H9 (cell line): ENCODE results near the gene POU3F3. TPM values are rescaled to one million over a fixed set of nuclear protein-coding genes. Genes with fewer than 3 reads are reported as not detected.
A peak's percentile ranks its signal among the peaks of the same experiment; 100 is the strongest.

ENCODE experiments used
- DNase-seq: peaks from one replicate; pipeline ENCODE4 v3.0.0-alpha.2; 2017
- H2AFZ ChIP-seq: one replicate; pipeline ENCODE4 v1.6.1; 2013; ENCODE audit warnings: mild to moderate bottlenecking, low read length, control low read depth, moderate library complexity
- H2AK5ac ChIP-seq: 2 replicates; pipeline ENCODE4 v1.6.1; 2013; ENCODE audit warnings: low read length, control low read depth, mixed read lengths; ENCODE audit not compliant: insufficient read length
- H2BK120ac ChIP-seq: one replicate; pipeline ENCODE4 v1.6.1; 2013; ENCODE audit warnings: low read depth, mild to moderate bottlenecking, low read length, control low read depth, inconsistent platforms; ENCODE audit not compliant: poor library complexity, severe bottlenecking
- H2BK12ac ChIP-seq: 2 replicates; pipeline ENCODE4 v1.6.1; 2013; ENCODE audit warnings: low read length, control low read depth, mixed read lengths, low read depth; ENCODE audit not compliant: insufficient read length
- H2BK15ac ChIP-seq: 2 replicates; pipeline ENCODE4 v1.6.1; 2013; ENCODE audit warnings: low read depth, low read length, control low read depth
- H2BK20ac ChIP-seq: one replicate; pipeline ENCODE4 v1.6.1; 2013; ENCODE audit warnings: low read depth, mild to moderate bottlenecking, low read length, control low read depth, inconsistent platforms; ENCODE audit not compliant: poor library complexity, severe bottlenecking
- H2BK5ac ChIP-seq: 2 replicates; pipeline ENCODE4 v1.6.1; 2013; ENCODE audit warnings: low read length, control low read depth, mixed read lengths; ENCODE audit not compliant: insufficient read length
- H3K14ac ChIP-seq: 2 replicates; pipeline ENCODE4 v1.6.1; 2013; ENCODE audit warnings: low read length, control low read depth; ENCODE audit not compliant: insufficient read depth
- H3K18ac ChIP-seq: 2 replicates; pipeline ENCODE4 v1.6.1; 2013; ENCODE audit warnings: low read depth, mild to moderate bottlenecking, mixed read lengths, low read length, control low read depth; ENCODE audit not compliant: insufficient read length
- H3K23ac ChIP-seq: 2 replicates; pipeline ENCODE4 v1.6.1; 2013; ENCODE audit warnings: low read length, control low read depth, mixed read lengths, low read depth; ENCODE audit not compliant: insufficient read length
- H3K23me2 ChIP-seq: 2 replicates; pipeline ENCODE4 v1.6.1; 2013; ENCODE audit warnings: low read depth, mild to moderate bottlenecking, mixed read lengths, low read length, control low read depth; ENCODE audit not compliant: insufficient read length, poor library complexity, severe bottlenecking
- H3K27ac ChIP-seq: 2 replicates; pipeline ENCODE4 v1.5.1; 2013; ENCODE audit warnings: low read length, control low read depth, mixed read lengths, low read depth; ENCODE audit not compliant: insufficient read length
- H3K27me3 ChIP-seq: 2 replicates; pipeline ENCODE4 v1.6.1; 2013; ENCODE audit warnings: low read length, control low read depth, inconsistent platforms; ENCODE audit not compliant: insufficient read depth
- H3K4ac ChIP-seq: 2 replicates; pipeline ENCODE4 v1.6.1; 2013; ENCODE audit warnings: low read depth, mild to moderate bottlenecking, control low read depth, inconsistent platforms, low read length, moderate library complexity
- H3K4me1 ChIP-seq: 2 replicates; pipeline ENCODE4 v1.6.1; 2013; ENCODE audit warnings: low read length, control low read depth, inconsistent platforms; ENCODE audit not compliant: insufficient read depth
- H3K4me2 ChIP-seq: 2 replicates; pipeline ENCODE4 v1.6.1; 2013; ENCODE audit warnings: low read length, control low read depth, mixed read lengths; ENCODE audit not compliant: insufficient read length, insufficient read depth
- H3K56ac ChIP-seq: 2 replicates; pipeline ENCODE4 v1.6.1; 2013; ENCODE audit warnings: low read depth, mild to moderate bottlenecking, mixed read lengths, low read length, control low read depth; ENCODE audit not compliant: insufficient read length
- H3K79me1 ChIP-seq: 2 replicates; pipeline ENCODE4 v1.6.1; 2013; ENCODE audit warnings: low read depth, mild to moderate bottlenecking, moderate library complexity, low read length, control low read depth, inconsistent platforms; ENCODE audit not compliant: insufficient read depth, poor library complexity, severe bottlenecking
- H3K79me2 ChIP-seq: 2 replicates; pipeline ENCODE4 v1.6.1; 2013; ENCODE audit warnings: low read length, control low read depth, inconsistent platforms; ENCODE audit not compliant: insufficient read depth
- H3K9ac ChIP-seq: 2 replicates; pipeline ENCODE4 v1.6.1; 2013; ENCODE audit warnings: low read length, control low read depth, mixed read lengths; ENCODE audit not compliant: insufficient read length; ENCODE audit errors: extremely low read depth
- H3K9me3 ChIP-seq: one replicate; pipeline ENCODE4 v1.6.1; 2013; ENCODE audit warnings: low read depth, low read length, inconsistent platforms; ENCODE audit not compliant: control insufficient read depth
- H3T11ph ChIP-seq: one replicate; pipeline ENCODE4 v1.6.1; 2013; ENCODE audit warnings: mild to moderate bottlenecking, low read length, control low read depth, inconsistent platforms
- H4K20me1 ChIP-seq: one replicate; pipeline ENCODE4 v1.6.1; 2013; ENCODE audit not compliant: control insufficient read depth, insufficient read length, insufficient read depth
- H4K5ac ChIP-seq: 2 replicates; pipeline ENCODE4 v1.6.1; 2013; ENCODE audit warnings: low read depth, mild to moderate bottlenecking, mixed read lengths, low read length, control low read depth; ENCODE audit not compliant: insufficient read length
- H4K8ac ChIP-seq: replicated peaks from 2 replicates; pipeline ENCODE4 v1.6.1; 2013; ENCODE audit warnings: low read length, control low read depth, mixed read lengths, low read depth; ENCODE audit not compliant: insufficient read length
- H4K91ac ChIP-seq: 2 replicates; pipeline ENCODE4 v1.6.1; 2013; ENCODE audit warnings: low read depth, mild to moderate bottlenecking, moderate library complexity, mixed read lengths, low read length, control low read depth; ENCODE audit not compliant: insufficient read length
- H3K27ac Mint-ChIP-seq, 3 experiments: 2 replicates in 2 of 3; 3 replicates in 1 of 3; pipeline ENCODE4 v1.8.0; 2020 to 2021; ENCODE audit warnings: mixed read lengths in 3 of 3, mild to moderate bottlenecking in 1 of 3, moderate library complexity in 1 of 3
- H3K27me3 Mint-ChIP-seq: 2 replicates; pipeline ENCODE4 v1.8.0; 2021; ENCODE audit warnings: low read depth, mild to moderate bottlenecking, moderate library complexity, mixed read lengths
- H3K36me3 Mint-ChIP-seq, 3 experiments: 2 replicates in 2 of 3; 3 replicates in 1 of 3; pipeline ENCODE4 v1.8.0; 2020 to 2021; ENCODE audit warnings: low read depth in 3 of 3, mixed read lengths in 3 of 3; ENCODE audit not compliant: insufficient read depth in 1 of 3
- H3K4me1 Mint-ChIP-seq, 2 experiments: 2 replicates each; pipeline ENCODE4 v1.8.0; 2020; ENCODE audit warnings: mixed read lengths in 2 of 2
- H3K4me3 Mint-ChIP-seq, 2 experiments: 2 replicates in 1 of 2; 3 replicates in 1 of 2; pipeline ENCODE4 v1.8.0; 2020 to 2021; ENCODE audit warnings: mild to moderate bottlenecking in 2 of 2, mixed read lengths in 2 of 2, moderate library complexity in 1 of 2
- H3K9me3 Mint-ChIP-seq, 2 experiments: 2 replicates in 1 of 2; 3 replicates in 1 of 2; pipeline ENCODE4 v1.8.0; 2020; ENCODE audit warnings: mild to moderate bottlenecking in 2 of 2, mixed read lengths in 2 of 2, moderate library complexity in 1 of 2
- WGBS: extraction: QIAGEN DNeasy Blood & Tissue Kit; methylation state at CpG from one replicate; pipeline ENCODE4 v1.1.7; 2013; ENCODE audit warnings: missing lambda C conversion rate, low lambda C conversion rate, mixed read lengths; ENCODE audit not compliant: insufficient read length; ENCODE audit errors: extremely low coverage; 5-methylcytosine and 5-hydroxymethylcytosine counted together
- total RNA-seq: library from RNA; stranded (reverse); gene quantifications from 2 replicates; pipeline ENCODE4 v1.2.1, GENCODE V29; 2021
- TF ChIP-seq, protein P1 (sequence below): fragments of 200-600 bp; sonication (generic); conservative IDR thresholded peaks from 3 replicates; pipeline ENCODE4 v1.8.0; 2021; ENCODE audit warnings: antibody characterized with exemption, mild to moderate bottlenecking

Gene POU3F3
- total RNA-seq, 1 experiment from 2014 or later = not detected

DNA sequence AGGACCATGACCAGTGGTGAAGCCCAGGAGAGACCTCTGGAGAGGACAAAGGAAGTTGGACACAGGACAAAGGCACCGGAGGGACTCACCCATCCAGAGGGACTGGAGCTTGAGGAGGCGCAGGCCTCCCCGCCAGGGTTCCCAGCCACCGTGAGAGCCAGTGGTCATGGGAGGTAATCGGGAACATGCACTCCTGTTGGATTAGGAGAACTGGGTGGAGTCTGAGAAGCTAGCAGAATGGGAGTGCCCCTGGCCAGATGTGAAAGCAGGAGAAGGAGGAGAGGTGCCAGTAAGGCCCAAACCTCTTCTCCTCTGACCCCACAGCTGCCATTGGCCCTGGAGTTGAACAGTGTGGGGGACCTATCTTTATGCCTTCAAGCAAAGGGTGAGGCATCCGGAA is 20.3 kb downstream of the POU3F3 start:
- H3K27me3 ChIP-seq = peaks cover 43% of the 10 kb centered on the region
- no peaks in the 10 kb centered on the region for H3K9me3 ChIP-seq
- Mint-ChIP-seq H3K9me3 (peaks cover 0 to 5% of the 10 kb centered on the region in 2 experiments; a peak in 2 of 5 replicates), H3K27me3 (peaks cover 97% of the 10 kb centered on the region), H3K4me1 (peaks cover 22 to 23% of the 10 kb centered on the region in 2 experiments), H3K4me3 (peak overlapping the region; percentile 17 to 90; a peak in 3 of 5 replicates), H3K36me3 (no peaks in the 10 kb centered on the region), H3K27ac (no peak overlapping the region)
- H3T11ph ChIP-seq = no peak overlapping the region
- H3K18ac ChIP-seq = no peak overlapping the region
- H2BK15ac ChIP-seq = no peak overlapping the region
- no peak overlapping the region for H2AK5ac ChIP-seq
- H4K91ac ChIP-seq = no peak overlapping the region
- H4K5ac ChIP-seq = no peak overlapping the region
- no peak overlapping the region for H2BK120ac ChIP-seq
- no peaks in the 10 kb centered on the region for H3K4me1 ChIP-seq
- no peak overlapping the region for H3K27ac ChIP-seq
- H3K9ac ChIP-seq = no peak overlapping the region
- no CpG with 5 or more reads among the region's 6 CpGs for WGBS
- H2AFZ ChIP-seq = no peak overlapping the region
- H2BK5ac ChIP-seq = no peak overlapping the region
- no peaks in the 10 kb centered on the region for H3K79me1 ChIP-seq
- no peaks in the 10 kb centered on the region for H3K79me2 ChIP-seq
- H3K56ac ChIP-seq = no peak overlapping the region
- H3K4ac ChIP-seq = no peak overlapping the region
- no peak overlapping the region for H2BK12ac ChIP-seq
- TF ChIP-seq, protein P1, sequence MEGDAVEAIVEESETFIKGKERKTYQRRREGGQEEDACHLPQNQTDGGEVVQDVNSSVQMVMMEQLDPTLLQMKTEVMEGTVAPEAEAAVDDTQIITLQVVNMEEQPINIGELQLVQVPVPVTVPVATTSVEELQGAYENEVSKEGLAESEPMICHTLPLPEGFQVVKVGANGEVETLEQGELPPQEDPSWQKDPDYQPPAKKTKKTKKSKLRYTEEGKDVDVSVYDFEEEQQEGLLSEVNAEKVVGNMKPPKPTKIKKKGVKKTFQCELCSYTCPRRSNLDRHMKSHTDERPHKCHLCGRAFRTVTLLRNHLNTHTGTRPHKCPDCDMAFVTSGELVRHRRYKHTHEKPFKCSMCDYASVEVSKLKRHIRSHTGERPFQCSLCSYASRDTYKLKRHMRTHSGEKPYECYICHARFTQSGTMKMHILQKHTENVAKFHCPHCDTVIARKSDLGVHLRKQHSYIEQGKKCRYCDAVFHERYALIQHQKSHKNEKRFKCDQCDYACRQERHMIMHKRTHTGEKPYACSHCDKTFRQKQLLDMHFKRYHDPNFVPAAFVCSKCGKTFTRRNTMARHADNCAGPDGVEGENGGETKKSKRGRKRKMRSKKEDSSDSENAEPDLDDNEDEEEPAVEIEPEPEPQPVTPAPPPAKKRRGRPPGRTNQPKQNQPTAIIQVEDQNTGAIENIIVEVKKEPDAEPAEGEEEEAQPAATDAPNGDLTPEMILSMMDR = no peak
- H3K4me2 ChIP-seq = no peak overlapping the region
- H4K20me1 ChIP-seq = no peaks in the 10 kb centered on the region
- DNase-seq = no peak
- H3K23me2 ChIP-seq = peaks cover 14% of the 10 kb centered on the region
- no peak overlapping the region for H4K8ac ChIP-seq
- no peak overlapping the region for H3K23ac ChIP-seq
- H2BK20ac ChIP-seq = no peak overlapping the region
- H3K14ac ChIP-seq = no peak overlapping the region
